PC-3 (cell line): ENCODE data around the gene TMEM132D.

Experiments used
- EZH2 ChIP-seq: fragments of 300-600 bp; sonication (generic); IDR thresholded peaks from one replicate; pipeline ENCODE4 v1.6.1; 2017; ENCODE audit warnings: antibody characterized with exemption, mild to moderate bottlenecking, low read length; ENCODE audit not compliant: unreplicated experiment
- EZH2phosphoT487 ChIP-seq: fragments of 300-600 bp; sonication (generic); IDR thresholded peaks from 2 replicates; pipeline ENCODE4 v1.6.1; 2018; ENCODE audit warnings: mild to moderate bottlenecking, antibody characterized with exemption, low read length, borderline replicate concordance
- TF ChIP-seq, protein P1 (sequence below): fragments of 300-600 bp; sonication (generic); conservative IDR thresholded peaks from 2 replicates; pipeline ENCODE4 v1.5.1; 2017; ENCODE audit warnings: antibody characterized with exemption, low read depth, mild to moderate bottlenecking, low read length

DNA sequence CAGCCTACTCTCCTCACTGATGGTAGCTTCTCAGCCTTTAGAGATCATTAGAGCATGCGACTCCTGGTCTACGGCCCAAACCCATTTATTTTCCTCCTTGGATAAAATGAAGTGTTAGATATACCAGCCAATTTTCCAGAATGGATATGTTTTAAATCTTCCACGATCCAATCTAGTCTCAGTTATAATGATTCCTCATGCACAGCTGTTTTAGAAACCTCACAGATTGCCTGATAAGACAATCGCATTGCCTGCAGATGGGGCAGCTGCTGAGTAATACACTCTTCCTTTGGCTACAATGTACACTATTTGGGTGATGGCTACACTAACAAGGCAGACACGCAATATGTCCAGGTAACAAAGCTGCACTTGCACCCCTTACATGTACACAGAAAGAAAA, 823.4 kb downstream of the TMEM132D start:
- TF ChIP-seq, protein P1, sequence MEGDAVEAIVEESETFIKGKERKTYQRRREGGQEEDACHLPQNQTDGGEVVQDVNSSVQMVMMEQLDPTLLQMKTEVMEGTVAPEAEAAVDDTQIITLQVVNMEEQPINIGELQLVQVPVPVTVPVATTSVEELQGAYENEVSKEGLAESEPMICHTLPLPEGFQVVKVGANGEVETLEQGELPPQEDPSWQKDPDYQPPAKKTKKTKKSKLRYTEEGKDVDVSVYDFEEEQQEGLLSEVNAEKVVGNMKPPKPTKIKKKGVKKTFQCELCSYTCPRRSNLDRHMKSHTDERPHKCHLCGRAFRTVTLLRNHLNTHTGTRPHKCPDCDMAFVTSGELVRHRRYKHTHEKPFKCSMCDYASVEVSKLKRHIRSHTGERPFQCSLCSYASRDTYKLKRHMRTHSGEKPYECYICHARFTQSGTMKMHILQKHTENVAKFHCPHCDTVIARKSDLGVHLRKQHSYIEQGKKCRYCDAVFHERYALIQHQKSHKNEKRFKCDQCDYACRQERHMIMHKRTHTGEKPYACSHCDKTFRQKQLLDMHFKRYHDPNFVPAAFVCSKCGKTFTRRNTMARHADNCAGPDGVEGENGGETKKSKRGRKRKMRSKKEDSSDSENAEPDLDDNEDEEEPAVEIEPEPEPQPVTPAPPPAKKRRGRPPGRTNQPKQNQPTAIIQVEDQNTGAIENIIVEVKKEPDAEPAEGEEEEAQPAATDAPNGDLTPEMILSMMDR = no peak
- TF ChIP-seq EZH2 (no peak), EZH2phosphoT487 (no peak)
